Activated CD4-positive, alpha-beta T cell treated with anti-CD3 and anti-CD28 coated beads, Interleukin-2, amount 50 U/mL, for 24 hours (primary cell): Measurements from ENCODE around the gene RYR2.

ENCODE experiments used
- DNase-seq, 2 donors: peaks; one replicate each; pipeline ENCODE4 v3.0.0-alpha.2; 2020; ENCODE audit warnings: low read depth in 1 of 2, low spot score in 1 of 2

Gene RYR2

DNA sequence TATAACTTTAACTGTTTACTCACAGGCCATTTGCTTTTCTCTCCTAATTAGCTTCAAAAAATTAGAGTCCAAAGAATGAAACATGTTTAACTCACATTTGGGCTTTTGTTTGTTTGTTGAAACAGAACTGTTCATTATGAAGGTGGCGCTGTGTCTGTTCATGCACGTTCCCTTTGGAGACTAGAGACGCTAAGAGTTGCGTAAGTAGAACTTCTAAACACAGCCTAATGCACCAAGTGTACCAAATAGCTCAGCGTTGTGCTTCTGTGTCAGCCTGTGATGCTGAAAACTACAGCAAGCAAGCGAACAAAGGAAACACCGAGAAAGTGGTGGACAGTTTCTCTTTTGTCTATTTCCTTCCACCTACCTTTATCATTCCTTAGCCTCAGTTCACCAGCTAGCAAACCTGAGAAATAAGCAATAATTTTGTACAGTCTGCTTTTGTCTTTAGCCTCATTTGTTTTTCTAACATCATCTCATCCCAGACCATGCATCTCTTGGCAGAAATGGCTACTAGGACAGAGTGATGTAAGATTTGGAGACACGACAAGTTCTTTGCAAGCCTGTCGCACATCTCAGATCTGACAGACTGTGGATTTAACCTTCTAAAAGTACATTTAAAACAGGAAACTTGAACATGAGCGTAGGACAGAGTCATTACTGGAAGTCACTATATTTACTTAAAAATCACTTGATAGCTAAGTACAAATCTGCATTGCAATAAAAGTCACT is 375.1 kb downstream of the RYR2 start:
- no peak for DNase-seq

DNA sequence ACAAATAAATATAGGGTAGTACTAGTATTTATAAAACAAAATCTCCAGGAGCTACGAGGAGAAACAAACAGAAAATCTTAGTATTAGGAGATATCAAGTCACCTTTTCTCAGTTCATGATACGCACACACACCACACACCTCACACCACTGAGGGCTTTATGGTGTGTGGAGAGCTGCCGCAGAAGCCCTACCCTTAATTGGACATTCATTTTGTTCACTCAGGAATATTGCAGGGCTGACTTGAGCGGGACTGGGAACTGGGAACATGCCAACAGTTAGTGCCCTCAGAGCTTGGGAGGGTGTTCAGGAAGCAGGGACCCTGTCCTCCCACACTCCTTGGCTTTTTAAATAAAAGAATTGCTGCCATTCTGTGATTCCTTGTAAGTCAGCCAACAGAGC is 386.8 kb downstream of the RYR2 start:
- DNase-seq: no peak

DNA sequence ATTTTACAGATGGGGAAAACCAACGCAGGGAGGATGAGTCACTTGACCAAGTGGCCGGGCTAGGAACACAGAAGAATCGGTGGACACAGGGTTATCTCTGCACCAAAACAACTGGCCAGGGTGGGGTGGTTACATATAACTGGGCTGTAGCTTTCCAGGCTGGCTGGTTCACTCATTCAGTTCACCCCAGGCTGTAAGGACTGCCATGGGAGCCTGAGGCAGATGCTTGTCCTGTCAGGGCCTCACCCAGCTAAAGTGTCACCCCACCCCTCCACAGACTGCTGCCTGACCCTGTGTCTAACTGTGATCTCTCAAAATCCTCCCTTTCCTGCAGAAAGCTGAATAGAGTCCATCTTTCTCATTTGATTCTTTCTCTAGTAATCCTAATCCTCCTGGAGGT is 387.3 kb downstream of the RYR2 start:
- DNase-seq: no peak

DNA sequence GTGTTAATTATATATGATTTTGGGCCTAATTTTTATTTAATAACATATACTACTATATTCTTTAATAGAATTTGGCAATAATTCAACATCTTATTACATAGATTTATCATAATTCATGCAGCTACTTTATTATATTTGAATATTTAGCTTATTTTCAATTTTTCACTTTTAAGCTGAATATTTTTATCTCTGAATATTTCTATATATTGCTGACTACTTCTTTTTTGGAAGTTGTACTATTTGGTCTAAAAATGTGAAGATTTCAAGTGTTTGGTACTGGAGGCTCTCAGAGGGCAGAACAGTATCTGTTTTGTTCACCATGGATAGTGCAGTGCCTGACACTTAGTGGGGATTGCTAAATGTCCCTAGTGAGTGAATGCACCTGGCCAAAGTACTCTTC is 389.5 kb downstream of the RYR2 start:
- DNase-seq: no peak

DNA sequence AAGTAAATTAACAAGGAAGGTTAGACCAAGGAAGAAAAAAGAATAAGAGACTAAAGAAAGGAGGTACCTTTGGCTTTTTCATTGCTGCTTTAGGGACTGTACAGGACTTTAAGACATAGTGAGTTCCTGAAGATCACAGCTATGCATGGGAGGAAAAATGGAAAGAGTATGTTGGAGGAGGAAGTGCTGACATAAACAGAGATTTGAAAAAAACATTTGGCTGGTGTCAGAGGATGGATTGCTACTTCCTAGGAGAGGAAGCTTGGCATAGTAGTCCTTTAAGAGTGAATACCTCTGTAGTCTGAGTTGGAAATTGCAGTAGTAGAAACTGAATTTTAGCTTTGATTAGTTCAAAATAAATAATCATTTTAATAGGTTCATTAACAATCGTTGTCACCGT is 398.4 kb downstream of the RYR2 start:
- DNase-seq: no peak

DNA sequence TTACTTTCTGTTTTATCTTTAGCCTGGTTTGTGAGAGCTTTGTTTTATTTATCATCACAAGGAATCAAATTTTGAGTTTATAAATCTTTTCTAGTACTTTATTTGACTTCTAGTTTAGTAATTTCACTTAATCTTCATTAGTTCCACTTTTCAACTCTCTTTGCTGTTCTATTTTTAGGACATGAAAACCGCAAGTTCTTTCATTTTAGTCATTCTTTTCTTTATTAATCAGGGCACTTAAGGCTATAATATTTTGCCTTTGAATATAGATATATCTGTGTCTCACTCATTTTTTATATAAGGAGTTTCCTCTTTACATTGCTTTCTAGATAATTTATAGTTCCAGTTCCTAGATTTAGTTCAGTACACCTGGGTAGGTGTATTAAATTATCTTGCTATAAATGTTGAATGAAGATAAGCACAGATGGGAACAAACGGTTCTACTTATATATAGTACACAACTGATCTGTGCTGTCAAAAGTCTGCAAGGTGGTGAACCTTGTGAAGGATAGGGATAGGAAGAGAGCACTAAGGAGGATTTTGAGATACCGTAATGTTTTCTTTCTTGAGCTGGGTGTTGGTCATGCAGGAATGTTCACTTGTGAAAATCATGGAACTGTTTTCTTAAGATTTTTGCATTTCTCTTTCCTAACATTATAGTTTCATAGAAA is 402.3 kb downstream of the RYR2 start:
- DNase-seq: no peak

DNA sequence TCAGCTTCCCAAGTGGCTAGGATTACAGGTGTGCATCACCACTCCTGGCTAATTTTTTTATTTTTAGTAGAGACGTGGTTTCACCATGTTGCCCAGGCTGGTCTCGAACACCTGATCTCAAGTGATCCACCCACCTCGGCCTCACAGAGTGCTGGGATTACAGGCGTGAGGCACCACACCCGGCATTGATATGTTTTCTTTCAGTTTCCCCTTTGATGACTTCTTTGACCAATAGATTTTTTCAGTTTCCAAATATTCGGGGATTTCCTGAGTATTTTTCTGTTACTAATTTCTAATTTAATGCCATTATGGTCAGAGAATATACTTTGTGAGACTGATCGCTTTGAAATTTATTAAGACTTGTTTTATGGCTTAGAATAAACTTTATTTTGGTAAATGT is 406.1 kb downstream of the RYR2 start:
- no peak for DNase-seq

DNA sequence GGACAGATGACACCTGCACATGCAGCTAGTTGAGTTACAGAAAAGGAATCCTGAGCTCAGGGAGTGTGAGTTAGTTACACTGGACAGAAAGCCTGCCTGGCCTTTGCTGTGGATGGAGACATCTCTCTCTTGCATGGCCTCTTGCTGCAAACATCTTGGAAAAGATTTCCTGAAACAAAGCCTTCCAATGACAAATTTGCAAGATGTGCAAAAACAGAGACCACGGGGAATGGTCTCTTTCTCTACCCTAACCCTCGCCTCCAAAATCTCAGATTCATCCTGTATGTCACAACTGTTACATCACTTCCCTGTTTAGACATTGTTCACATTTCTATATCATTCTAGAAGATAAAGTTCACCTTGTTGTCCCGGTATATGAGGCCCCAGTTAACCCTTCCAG is 415.6 kb downstream of the RYR2 start:
- DNase-seq: no peak

DNA sequence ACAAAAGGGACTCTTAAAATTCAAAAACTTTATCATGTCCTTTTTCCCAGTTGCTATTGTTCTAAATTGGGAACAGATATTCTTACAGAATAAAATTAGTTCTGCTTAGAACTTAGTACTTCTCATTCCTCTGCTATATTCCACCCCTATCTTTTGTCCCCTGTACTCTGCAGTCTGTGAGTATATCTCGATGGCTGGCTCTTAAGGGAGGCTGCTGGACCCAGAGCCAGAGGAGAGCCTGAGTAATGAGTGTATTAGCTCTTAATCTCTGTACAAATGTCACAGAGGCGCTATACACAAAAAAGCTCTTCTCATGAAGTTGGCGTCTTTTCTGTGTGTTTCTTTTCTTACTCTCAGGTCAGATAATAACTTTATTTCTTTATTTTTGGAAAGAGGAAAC is 425.3 kb downstream of the RYR2 start:
- DNase-seq: no peak

DNA sequence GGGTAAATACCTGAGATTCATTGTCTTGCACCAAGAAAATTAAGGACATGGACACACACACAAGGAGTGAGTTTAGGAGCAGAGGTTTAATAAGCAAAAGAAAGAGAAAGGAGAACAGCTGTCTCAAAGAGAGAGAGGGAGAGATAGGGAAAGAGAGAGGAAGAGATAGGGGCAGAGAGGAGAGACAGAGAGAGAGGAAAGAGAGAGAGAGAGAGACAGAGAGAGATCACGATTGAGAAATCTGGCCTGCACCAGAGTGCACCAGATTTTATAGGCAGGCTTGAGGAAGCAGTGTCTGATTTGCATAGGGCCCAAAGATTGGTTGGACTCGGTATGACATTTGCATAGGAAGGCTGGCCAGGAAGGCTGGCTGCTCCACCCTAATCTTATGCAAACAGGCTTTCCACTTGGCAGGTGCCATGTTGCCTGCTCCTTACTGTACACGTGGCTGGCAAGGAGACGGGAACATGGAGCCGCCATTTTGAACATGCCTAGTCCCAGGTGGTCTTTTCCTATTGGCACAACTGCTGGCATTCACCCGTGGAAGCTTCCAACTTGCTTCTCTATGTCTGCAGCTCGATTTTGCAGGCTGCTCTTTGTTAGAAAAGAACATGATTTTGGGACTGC is 428.8 kb downstream of the RYR2 start:
- DNase-seq: no peak

DNA sequence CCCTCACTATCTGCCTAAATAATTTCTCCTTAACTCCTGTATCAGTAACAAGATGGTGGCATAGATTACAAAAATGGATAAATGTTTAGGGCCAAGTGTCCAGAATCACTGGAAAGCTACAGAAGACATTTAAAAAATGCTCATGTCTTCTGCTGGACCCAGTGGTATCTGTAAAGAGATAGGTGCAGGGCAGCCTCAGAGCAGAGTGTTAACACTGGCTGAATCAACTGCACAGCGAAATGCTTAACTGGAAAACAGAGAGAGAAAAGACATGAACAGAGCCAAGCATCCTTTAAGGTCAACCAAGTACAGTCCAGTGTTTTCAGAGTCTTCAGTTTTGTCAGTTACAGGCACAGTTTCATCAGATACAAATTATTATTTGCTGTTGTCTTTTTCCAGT is 429.4 kb downstream of the RYR2 start:
- no peak for DNase-seq

DNA sequence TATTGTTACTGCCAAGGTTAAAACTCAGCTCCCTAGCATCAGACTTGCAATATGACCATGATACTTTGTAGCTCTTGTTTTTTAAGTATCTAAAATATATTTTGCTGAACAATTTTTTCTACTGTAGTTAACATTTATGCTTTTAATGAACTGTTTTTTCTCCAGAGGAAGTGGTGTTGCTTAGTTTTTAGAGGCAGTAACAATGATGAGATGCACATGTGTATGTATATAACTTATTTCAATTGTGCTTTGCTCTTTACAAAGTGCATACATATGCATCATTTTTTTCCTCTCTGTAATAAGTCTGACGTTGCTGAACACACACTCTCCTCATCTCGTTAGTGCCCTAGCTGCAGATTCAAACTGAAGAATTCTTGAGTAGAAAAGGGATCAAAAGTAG is 430.0 kb downstream of the RYR2 start:
- no peak for DNase-seq

DNA sequence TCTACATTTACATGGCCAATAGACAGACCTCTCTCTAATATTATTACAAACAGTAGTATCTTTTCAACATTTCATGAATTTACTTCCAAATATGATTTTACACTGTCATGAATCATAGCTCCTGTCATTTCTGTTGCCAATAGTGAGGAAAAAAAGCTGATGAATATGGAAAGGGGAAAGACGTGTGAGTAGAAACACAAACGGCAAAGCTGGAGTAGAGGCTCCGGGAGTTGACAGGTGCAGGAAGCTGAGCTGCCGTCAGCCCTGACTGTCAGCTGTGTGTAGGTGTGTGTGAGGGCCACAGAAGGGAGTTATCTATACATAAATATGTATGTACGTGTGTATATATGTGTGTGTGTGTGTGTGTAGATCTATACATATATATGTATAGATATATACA is 431.9 kb downstream of the RYR2 start:
- no peak for DNase-seq

DNA sequence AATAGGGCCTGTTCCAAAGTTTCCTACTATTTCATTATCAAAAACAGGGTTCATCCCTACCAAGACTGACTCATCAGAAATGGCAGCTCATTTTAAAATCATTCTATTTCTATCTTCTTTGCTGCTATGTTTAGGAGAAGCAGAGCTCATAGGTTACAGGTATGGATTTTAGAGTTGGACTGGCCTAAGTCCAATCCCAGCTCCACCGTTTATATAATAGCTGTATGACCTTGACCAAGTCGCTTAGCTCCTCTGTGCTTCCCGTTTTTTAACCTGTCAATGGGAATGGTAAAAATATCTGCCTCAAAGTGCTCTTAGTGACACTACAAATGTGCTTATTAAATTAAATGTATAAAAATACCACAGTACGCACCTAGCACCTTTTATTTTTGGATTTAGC is 436.1 kb downstream of the RYR2 start:
- no peak for DNase-seq

DNA sequence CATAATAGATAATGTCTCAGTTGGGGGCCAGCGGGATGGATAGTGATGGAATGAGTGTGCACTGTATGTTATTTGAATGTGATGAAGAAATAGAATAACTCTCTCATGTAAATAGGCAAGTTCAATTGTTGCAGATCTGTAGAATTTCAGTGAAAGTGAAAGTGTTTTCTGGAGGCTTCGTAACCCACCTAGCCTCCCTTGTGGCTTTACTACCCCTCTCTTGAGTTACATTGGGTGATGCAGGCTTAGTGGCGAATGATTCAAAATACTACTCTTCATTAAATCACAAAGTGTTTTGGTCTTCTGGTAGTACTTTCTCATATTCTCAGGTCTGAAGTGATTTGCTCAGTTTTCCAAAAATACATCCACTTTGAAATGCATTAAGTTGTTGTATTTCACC is 436.9 kb downstream of the RYR2 start:
- no peak for DNase-seq

DNA sequence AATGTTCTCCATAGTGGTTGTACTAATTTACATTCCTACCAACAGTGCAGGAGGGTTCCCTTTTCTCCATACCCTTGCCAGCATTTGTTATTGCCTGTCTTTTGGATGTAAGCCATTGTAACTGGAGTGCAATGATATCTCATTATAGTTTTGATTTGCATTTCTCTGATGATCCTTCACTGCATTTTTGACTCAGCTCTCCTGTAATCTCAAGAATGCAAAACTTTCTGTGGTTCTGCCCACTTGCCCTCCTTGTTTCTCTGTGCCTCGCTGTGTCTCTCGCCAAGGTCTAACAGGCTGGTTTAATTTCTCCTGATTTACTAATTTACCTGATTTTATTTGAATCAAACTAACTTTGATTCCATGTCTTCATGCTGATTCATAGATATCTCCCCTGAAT is 440.8 kb downstream of the RYR2 start:
- no peak for DNase-seq

DNA sequence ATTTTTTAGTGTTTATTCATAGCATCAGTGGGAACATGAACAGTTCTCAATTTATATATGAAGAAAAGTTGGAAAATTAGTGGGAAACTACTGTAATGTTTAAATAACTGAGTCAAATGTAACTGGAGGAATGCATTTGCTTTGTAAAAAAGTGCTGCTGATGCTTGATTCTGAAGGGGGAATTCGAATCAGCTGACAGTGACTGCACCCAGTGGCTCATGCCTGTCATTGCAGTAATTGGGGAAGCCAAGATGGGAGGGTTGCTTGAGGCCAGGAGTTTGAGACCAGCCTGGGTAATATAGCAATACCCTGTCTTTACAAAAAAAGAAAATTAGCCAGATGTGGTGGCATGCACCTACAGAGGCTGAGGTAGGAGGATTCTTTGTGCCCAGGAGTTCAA is 450.4 kb downstream of the RYR2 start:
- DNase-seq: no peak

DNA sequence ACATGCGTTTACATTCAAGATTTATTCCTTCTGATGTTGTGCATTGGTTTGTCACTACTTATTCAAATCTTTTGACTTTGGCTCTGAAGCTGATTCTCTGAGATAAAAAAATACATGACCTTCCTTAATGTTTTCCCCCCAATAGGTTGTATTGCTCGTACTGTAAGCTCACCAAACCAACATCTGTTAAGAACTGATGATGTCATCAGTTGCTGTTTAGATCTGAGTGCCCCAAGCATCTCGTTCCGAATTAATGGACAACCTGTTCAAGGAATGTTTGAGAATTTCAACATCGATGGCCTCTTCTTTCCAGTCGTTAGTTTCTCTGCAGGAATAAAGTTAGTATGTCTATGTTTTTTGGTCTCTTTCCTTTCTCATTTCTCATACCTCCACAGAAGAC is 458.6 kb downstream of the RYR2 start:
- DNase-seq: no peak

DNA sequence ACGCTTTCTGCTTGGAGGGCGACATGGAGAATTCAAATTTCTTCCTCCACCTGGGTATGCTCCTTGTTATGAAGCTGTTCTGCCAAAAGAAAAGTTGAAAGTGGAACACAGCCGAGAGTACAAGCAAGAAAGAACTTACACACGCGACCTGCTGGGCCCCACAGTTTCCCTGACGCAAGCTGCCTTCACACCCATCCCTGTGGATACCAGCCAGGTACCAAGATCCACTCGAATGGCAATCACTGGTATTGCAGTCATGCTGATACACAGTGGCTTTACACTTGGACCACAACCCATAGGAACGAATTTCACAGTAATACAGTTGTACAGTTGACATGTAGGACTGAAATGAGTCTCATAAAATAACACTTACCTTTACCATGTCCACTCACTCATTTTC is 461.3 kb downstream of the RYR2 start:
- no peak for DNase-seq

DNA sequence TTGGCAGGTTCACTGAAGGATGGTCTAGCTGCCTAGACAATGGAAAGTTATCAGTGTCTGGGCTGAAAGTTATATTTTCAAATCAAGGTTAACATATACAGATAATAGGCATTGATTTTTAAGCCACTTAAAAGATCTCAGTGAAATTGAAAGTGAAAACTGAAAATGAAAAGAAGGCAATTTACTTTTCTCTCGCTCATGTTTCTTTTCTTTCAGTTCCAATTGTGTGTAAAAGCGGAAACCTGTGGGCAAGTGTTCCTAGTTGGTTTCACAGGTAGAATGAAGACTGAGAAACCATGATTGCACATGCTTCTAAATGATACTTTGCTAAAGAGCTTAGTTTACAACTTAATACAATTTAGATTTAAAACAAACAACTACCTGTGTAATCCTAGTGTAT is 465.0 kb downstream of the RYR2 start:
- no peak for DNase-seq

DNA sequence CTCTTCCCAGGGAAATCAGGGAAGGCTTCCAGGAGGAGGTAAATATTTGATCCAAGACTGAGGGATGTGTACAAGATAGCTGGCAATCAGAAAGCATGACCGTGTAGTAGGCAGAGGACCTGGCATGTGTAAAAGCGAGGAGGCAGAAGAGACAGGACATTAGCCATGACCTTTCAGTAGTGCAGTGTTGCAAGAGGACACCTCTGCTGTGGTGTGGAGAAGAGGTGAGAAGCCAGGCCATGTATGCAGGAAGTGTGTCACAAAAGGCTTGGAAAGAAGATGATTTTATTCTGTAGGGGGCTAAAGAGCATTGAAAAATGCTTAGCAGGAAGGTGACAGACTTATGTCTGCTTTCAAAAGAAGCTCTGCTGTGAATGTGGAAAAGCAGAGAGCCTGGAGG is 467.8 kb downstream of the RYR2 start:
- DNase-seq: no peak

DNA sequence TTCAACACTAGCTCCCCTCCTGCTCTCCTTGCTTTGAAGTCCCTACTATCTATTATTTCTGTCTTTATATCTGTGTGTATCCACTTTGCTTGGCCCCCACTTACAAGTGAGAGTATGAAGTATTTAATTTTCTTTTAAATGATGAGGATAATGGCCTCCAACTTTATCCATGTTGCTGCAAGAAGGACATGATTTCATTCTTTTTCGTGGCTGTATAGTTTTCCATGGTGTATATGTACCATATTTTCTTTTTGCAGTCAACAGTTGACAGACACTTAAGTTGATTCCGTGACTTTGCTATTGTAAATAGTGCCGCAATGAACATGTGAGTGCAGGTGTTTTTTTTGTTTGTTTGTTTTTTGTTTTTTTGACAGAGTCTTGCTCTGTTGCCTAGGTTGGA is 483.1 kb downstream of the RYR2 start:
- DNase-seq: no peak

DNA sequence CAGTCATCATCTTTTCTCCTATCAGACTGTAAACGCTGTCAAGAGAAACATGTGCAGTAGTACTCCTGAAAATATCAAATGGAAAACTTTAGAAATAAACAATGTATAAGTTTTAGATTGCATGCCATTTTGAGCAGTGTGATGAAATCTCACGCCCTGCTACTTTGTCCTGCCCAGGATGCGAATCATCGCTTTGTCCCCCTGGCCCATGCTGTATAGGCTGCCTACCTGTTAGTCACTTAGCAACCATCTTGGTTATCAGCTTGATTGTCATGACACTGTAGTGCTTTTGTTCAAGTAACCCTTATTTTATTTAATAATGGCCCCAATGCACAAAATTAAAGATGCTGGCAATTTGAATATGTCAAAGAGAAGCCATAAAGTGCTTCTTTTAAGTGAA is 485.8 kb downstream of the RYR2 start:
- no peak for DNase-seq
